K562 (cell line): Measurements from ENCODE around the gene DNAJC12. TPM values are rescaled to one million over a fixed set of nuclear protein-coding genes. Genes with fewer than 3 reads are reported as not detected.

Experiments
- ATAC-seq: fragments of 200-7000 bp; cut with Tn5 transposase; 3 replicates; pipeline ENCODE4 v1.9.1; 2020; ENCODE audit warnings: moderate library complexity
- BruUV-seq: library from RNA; stranded (reverse); fragments of 400-500 nt; replicated peaks from 2 replicates; lab custom pipeline; 2021; lab: Mats Ljungman, UMichigan
- CTCF ChIA-PET: fragments of 300-600 bp; formaldehyde crosslinking; extraction: SDS; loops from one replicate; lab custom pipeline; 2021; ENCODE audit warnings: low intra/inter-chr PET ratio; lab: Yijun Ruan, JAX
- POLR2A ChIA-PET: fragments of 300-600, 350-650 bp; sonication (Branson Sonifier 250); formaldehyde crosslinking; extraction: SDS; loops from one replicate; lab custom pipeline; 2021; ENCODE audit warnings: antibody characterized with exemption, inconsistent platforms; lab: Yijun Ruan, JAX
- DNase-seq, 4 experiments: peaks; one replicate each; pipeline versions ENCODE4 v3.0.0 to v3.0.0-alpha.2; 2011 to 2018; ENCODE audit warnings: low spot score in 3 of 4, mixed read lengths in 3 of 4; ENCODE audit errors: extremely low read depth in 1 of 4
- FAIRE-seq: peaks from 2 replicates; lab custom pipeline; 2011; peaks lifted over from hg19 to GRCh38; lab: Jason Lieb, UNC
- H2AFZ ChIP-seq: 2 replicates; pipeline ENCODE4 v1.6.0; 2011; ENCODE audit warnings: low read depth, low read length, control low read depth, inconsistent platforms
- H3K27ac ChIP-seq: fragments of 200-600 bp; 3 replicates; pipeline ENCODE4 v1.8.0; 2011; ENCODE audit warnings: low read depth, mild to moderate bottlenecking, control low read depth, inconsistent platforms, low read length, moderate library complexity, mixed read lengths; ENCODE audit errors: extremely low read depth
- H3K27me3 ChIP-seq, 2 experiments: fragments of 300-600 bp in 1 of 2; 2 replicates in 1 of 2; 3 replicates in 1 of 2; pipeline versions ENCODE4 v1.6.0 to v1.8.0; 2011; ENCODE audit warnings: inconsistent platforms in 2 of 2, low read length in 2 of 2, mild to moderate bottlenecking in 1 of 2, mixed read lengths in 1 of 2, moderate library complexity in 1 of 2; ENCODE audit not compliant: control insufficient read depth in 2 of 2, insufficient read depth in 2 of 2
- H3K36me3 ChIP-seq: fragments of 300-600 bp; 3 replicates; pipeline ENCODE4 v1.8.0; 2011; ENCODE audit warnings: mild to moderate bottlenecking, low read length, inconsistent platforms; ENCODE audit not compliant: control insufficient read depth, insufficient read depth
- H3K4me1 ChIP-seq, 2 experiments: fragments of 200-600 bp in 1 of 2; replicated peaks in 1 of 2; 2 replicates in 1 of 2; 3 replicates in 1 of 2; pipeline versions ENCODE4 v1.5.1 to v1.8.0; 2011; ENCODE audit warnings: inconsistent platforms in 2 of 2, low read length in 2 of 2, mild to moderate bottlenecking in 1 of 2, mixed read lengths in 1 of 2, moderate library complexity in 1 of 2; ENCODE audit not compliant: control insufficient read depth in 2 of 2, insufficient read depth in 2 of 2
- H3K4me2 ChIP-seq: 2 replicates; pipeline ENCODE4 v1.6.1; 2011; ENCODE audit warnings: low read length, control low read depth, inconsistent platforms, mixed read lengths; ENCODE audit not compliant: insufficient read depth
- H3K4me3 ChIP-seq: fragments of 200-600 bp; sonication (generic), shearing (Covaris generic); 2 replicates; pipeline ENCODE4 v1.5.1; 2016; ENCODE audit warnings: control low read depth, inconsistent platforms
- H3K79me2 ChIP-seq: fragments of 200-600 bp; 3 replicates; pipeline ENCODE4 v1.8.0; 2011; ENCODE audit warnings: low read length, inconsistent platforms; ENCODE audit not compliant: control insufficient read depth, insufficient read depth
- H3K9ac ChIP-seq, 2 experiments: 2 replicates each; pipeline versions ENCODE4 v1.6.0 to v1.6.1; 2011; ENCODE audit warnings: low read depth in 2 of 2, low read length in 2 of 2, control low read depth in 1 of 2, inconsistent platforms in 1 of 2, mild to moderate bottlenecking in 1 of 2, mixed read lengths in 1 of 2; ENCODE audit not compliant: insufficient read depth in 1 of 2
- H3K9me1 ChIP-seq: one replicate; pipeline ENCODE4 v1.6.0; 2011; ENCODE audit warnings: inconsistent platforms, mild to moderate bottlenecking, low read length, moderate library complexity; ENCODE audit not compliant: control insufficient read depth, insufficient read depth
- H3K9me3 ChIP-seq: replicated peaks from 2 replicates; pipeline ENCODE4 v1.5.1; 2011; ENCODE audit warnings: low read depth, low read length, inconsistent platforms; ENCODE audit not compliant: control insufficient read depth, insufficient read depth
- H4K20me1 ChIP-seq: replicated peaks from 2 replicates; pipeline ENCODE4 v1.6.1; 2011; ENCODE audit warnings: low read length, inconsistent platforms, mixed read lengths; ENCODE audit not compliant: control insufficient read depth, insufficient read depth
- CBX1 ChIP-seq: sonication (generic); IDR thresholded peaks from 2 replicates; pipeline ENCODE4 v1.6.1; 2016; ENCODE audit warnings: antibody characterized with exemption, low read depth, mild to moderate bottlenecking
- CXXC5 ChIP-seq: fragments of 250-450 bp; sonication (Bioruptor Pico); IDR thresholded peaks from 2 replicates; pipeline ENCODE4 v1.8.0; 2022; ENCODE audit warnings: inconsistent platforms, mild to moderate bottlenecking, moderate library complexity
- GABPB2 ChIP-seq: fragments of 250-450 bp; sonication (Bioruptor Pico); conservative IDR thresholded peaks from 2 replicates; pipeline ENCODE4 v1.5.1; 2021; ENCODE audit warnings: mild to moderate bottlenecking
- KAT7 ChIP-seq: sonication (generic); formaldehyde crosslinking; IDR thresholded peaks from 2 replicates; pipeline ENCODE4 v1.8.0; 2022; ENCODE audit warnings: missing genetic modification reagents, mild to moderate bottlenecking, borderline replicate concordance
- ZNF764 ChIP-seq: fragments of 250-450 bp; sonication (Bioruptor Pico); IDR thresholded peaks from 2 replicates; pipeline ENCODE4 v1.4.0; 2020; ENCODE audit warnings: low read depth, mild to moderate bottlenecking, moderate library complexity
- WGBS: fragments of 100-300 bp; shearing (Covaris generic); methylation state at CpG from one replicate; pipeline ENCODE4 v1.1.6; 2016; ENCODE audit warnings: low coverage, mixed read lengths; ENCODE audit not compliant: insufficient coverage; ENCODE audit errors: missing lambda C conversion rate; 5-methylcytosine and 5-hydroxymethylcytosine counted together
- in situ Hi-C: fragments of 300-500 bp; cut with MboI; formaldehyde crosslinking; loops from 4 replicates; pipeline ENCODE4 v1.15.0; 2018; ENCODE audit warnings: inconsistent platforms, mixed read lengths
- intact Hi-C: fragments of 100-400 bp; cut with micrococcal nuclease; formaldehyde crosslinking; loops from 2 replicates; pipeline ENCODE4 v1.14.2; 2022
- polyA plus RNA-seq, 8 experiments: library from polyadenylated mRNA; depleted of rRNA in 4 of 8; stranded (reverse) in 5 of 8; unstranded in 3 of 8; fragments of >200 nt; fragmentation: Nextera tagmentation in 2 of 8; fragmentation: Illumina TruSeq in 1 of 8; extraction: Ambion mirVana in 2 of 8; extraction: Trizol in 1 of 8; gene quantifications; 2 replicates each; pipeline versions ENCODE4 v1.2.1 to v1.2.3, GENCODE V29; 2011 to 2014; ENCODE audit warnings: inconsistent platforms in 1 of 8, missing spikeins in 1 of 8
- total RNA-seq, 7 experiments: library from RNA; depleted of rRNA in 6 of 7; stranded (reverse); fragments of >200 nt in 6 of 7; fragmentation: Illumina TruSeq in 2 of 7; extraction: Trizol in 2 of 7; gene quantifications; 2 replicates each; pipeline versions ENCODE4 v1.2.1 to v1.2.3, GENCODE V29; 2011 to 2021; ENCODE audit warnings: low replicate concordance in 1 of 7
- TF ChIP-seq, protein P1 (sequence below): fragments of 250-450 bp; sonication (Bioruptor Pico); IDR thresholded peaks from 2 replicates; pipeline ENCODE4 v1.8.0; 2022; ENCODE audit warnings: inconsistent platforms
- TF ChIP-seq, protein P2 (sequence below), 2 experiments: fragments of 450-650 bp in 1 of 2; sonication (generic) in 1 of 2; formaldehyde crosslinking in 1 of 2; IDR thresholded peaks; 2 replicates each; pipeline versions ENCODE4 v1.7.1 to v1.9.0; 2016 to 2022; ENCODE audit warnings: inconsistent platforms in 1 of 2, mild to moderate bottlenecking in 1 of 2, missing genetic modification reagents in 1 of 2

Gene DNAJC12
- total and polyA plus RNA-seq, 9 of the 15 experiments (the other 6 are each of a cell fraction or from before 2014, with no cell fraction given), result 7.4 to 95.9 (median 68.5) TPM

DNA sequence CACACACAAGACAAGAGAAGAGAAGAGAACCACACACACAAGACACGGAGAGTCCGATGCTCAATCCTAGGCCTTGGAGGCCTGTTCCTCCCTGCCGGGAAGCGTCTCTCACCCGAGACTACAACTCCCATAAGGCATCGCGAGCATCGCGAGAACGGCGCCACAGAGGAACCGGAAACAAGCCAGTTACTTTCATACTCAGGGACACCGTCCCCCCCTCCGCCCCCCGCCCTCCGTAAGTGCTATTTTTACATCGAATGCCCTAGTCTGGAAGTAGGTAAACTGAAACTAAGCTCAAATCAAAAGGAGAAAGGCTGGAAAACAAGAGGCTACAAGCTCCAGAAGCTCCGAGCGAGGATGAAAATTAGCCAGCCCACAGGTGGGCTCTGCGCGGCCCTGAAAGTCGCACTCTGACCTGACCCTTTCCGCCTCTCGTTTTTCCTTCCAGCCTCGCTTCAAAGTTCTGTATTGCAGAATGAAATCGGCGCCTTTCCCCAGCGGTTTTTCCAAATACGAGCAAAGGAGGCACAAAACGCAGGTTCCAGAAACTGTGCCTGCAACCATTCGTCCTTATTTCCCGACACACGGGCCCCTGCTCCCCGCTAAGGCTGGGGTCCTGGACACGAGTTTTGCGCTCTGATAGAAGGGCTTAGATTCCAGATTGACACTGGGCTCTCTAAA is 11.5 kb upstream of the DNAJC12 start (continued):
- TF ChIP-seq, protein P1, sequence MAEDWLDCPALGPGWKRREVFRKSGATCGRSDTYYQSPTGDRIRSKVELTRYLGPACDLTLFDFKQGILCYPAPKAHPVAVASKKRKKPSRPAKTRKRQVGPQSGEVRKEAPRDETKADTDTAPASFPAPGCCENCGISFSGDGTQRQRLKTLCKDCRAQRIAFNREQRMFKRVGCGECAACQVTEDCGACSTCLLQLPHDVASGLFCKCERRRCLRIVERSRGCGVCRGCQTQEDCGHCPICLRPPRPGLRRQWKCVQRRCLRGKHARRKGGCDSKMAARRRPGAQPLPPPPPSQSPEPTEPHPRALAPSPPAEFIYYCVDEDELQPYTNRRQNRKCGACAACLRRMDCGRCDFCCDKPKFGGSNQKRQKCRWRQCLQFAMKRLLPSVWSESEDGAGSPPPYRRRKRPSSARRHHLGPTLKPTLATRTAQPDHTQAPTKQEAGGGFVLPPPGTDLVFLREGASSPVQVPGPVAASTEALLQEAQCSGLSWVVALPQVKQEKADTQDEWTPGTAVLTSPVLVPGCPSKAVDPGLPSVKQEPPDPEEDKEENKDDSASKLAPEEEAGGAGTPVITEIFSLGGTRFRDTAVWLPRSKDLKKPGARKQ (CRISPR knock-in tag), result no peak
- peak; percentile 76 for TF ChIP-seq CXXC5 (CRISPR knock-in tag)
- TF ChIP-seq ZNF764 (CRISPR knock-in tag), result no peak

DNA sequence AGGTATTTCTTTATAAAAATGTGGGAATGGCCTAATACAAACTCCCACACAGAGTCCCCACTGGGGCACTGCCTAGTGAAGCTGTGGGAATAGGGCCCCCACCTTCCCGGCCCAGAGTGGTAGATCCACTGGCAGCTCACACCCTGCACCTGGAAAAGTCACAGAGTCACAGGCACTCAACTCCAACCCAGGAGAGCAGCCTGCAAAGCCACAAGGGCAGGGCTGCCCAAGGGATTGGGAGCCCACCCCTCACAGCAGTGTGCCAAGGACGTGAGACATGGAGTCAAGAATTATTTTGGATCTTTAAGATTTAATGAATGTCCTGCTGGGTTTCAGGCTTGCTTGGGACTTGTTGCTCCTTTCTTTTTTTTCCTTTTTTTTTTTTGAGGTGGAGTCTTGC is 5.3 kb upstream of the DNAJC12 start:
- intact Hi-C loops (no loop called here), in situ Hi-C loops (no loop called here)
- no peak overlapping the region for H3K27ac ChIP-seq
- BruUV-seq, result no TSS peak
- H3K27me3 ChIP-seq, result no peaks in the 10 kb centered on the region
- FAIRE-seq, result no peak
- ChIA-PET CTCF (no interaction called here), POLR2A (no interaction called here)
- H3K9me1 ChIP-seq, result no peaks in the 10 kb centered on the region
- no peaks in the 10 kb centered on the region for H3K4me1 ChIP-seq
- no peak overlapping the region for H3K9ac ChIP-seq
- ATAC-seq, result no peak
- H3K79me2 ChIP-seq, result no peaks in the 10 kb centered on the region
- H3K4me2 ChIP-seq, result no peak overlapping the region
- DNase-seq, result no peak
- no peak overlapping the region for H3K4me3 ChIP-seq
- H2AFZ ChIP-seq, result no peak overlapping the region
- no peaks in the 10 kb centered on the region for H3K36me3 ChIP-seq
- no peaks in the 10 kb centered on the region; the same call in 1 of the 2 replicates for H3K9me3 ChIP-seq
- no peaks in the 10 kb centered on the region for H4K20me1 ChIP-seq
- WGBS, result 60% methylated on average over 2 of the region's 2 CpGs
- TF ChIP-seq KAT7 (CRISPR knock-in tag) (no peak), GABPB2 (CRISPR knock-in tag) (no peak), CBX1 (no peak)
- TF ChIP-seq, protein P2, sequence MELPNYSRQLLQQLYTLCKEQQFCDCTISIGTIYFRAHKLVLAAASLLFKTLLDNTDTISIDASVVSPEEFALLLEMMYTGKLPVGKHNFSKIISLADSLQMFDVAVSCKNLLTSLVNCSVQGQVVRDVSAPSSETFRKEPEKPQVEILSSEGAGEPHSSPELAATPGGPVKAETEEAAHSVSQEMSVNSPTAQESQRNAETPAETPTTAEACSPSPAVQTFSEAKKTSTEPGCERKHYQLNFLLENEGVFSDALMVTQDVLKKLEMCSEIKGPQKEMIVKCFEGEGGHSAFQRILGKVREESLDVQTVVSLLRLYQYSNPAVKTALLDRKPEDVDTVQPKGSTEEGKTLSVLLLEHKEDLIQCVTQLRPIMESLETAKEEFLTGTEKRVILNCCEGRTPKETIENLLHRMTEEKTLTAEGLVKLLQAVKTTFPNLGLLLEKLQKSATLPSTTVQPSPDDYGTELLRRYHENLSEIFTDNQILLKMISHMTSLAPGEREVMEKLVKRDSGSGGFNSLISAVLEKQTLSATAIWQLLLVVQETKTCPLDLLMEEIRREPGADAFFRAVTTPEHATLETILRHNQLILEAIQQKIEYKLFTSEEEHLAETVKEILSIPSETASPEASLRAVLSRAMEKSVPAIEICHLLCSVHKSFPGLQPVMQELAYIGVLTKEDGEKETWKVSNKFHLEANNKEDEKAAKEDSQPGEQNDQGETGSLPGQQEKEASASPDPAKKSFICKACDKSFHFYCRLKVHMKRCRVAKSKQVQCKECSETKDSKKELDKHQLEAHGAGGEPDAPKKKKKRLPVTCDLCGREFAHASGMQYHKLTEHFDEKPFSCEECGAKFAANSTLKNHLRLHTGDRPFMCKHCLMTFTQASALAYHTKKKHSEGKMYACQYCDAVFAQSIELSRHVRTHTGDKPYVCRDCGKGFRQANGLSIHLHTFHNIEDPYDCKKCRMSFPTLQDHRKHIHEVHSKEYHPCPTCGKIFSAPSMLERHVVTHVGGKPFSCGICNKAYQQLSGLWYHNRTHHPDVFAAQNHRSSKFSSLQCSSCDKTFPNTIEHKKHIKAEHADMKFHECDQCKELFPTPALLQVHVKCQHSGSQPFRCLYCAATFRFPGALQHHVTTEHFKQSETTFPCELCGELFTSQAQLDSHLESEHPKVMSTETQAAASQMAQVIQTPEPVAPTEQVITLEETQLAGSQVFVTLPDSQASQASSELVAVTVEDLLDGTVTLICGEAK (IDR thresholded peaks at IDR 0.05), result no peak
- TF ChIP-seq, protein P2 (CRISPR knock-in tag; IDR thresholded peaks at IDR 0.05), result no peak
